ENCODE data around the gene PHKG2.

The PHKG2 gene

DNA sequence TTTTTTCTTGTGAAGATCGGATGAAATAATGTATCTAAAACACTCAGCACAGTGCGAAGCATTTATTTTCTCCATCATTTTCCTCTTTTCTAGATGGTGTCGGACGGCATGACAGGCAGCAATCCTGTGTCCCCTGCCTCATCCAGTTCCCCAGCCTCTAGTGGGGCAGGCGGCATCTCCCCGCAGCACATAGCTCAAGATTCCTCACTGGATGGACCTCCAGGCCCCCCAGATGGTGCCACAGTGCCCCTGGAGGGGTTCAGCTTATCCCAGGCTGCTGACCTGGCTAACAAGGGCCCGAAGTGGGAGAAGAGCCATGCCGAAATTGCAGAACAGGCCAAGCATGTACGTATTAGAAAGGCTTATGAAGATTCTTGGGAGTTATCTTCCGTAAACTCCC lies 44.3 kb upstream of the PHKG2 start:
- Mint-ChIP-seq H3K4me3 (no peak overlapping the region), H3K27ac (no peak overlapping the region), H3K9me3 (no peaks in the 10 kb centered on the region), H3K27me3 (ENCODE audit: low read depth) (no peaks in the 10 kb centered on the region), H3K4me1 (peaks cover 9% of the 10 kb centered on the region), H3K36me3 (ENCODE audit: low read depth) (peaks cover 63% of the 10 kb centered on the region)
- TF ChIP-seq, protein P1, sequence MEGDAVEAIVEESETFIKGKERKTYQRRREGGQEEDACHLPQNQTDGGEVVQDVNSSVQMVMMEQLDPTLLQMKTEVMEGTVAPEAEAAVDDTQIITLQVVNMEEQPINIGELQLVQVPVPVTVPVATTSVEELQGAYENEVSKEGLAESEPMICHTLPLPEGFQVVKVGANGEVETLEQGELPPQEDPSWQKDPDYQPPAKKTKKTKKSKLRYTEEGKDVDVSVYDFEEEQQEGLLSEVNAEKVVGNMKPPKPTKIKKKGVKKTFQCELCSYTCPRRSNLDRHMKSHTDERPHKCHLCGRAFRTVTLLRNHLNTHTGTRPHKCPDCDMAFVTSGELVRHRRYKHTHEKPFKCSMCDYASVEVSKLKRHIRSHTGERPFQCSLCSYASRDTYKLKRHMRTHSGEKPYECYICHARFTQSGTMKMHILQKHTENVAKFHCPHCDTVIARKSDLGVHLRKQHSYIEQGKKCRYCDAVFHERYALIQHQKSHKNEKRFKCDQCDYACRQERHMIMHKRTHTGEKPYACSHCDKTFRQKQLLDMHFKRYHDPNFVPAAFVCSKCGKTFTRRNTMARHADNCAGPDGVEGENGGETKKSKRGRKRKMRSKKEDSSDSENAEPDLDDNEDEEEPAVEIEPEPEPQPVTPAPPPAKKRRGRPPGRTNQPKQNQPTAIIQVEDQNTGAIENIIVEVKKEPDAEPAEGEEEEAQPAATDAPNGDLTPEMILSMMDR (IDR thresholded peaks at IDR 0.05; ENCODE audit: unreplicated experiment in 3 of 3) = no peak

DNA sequence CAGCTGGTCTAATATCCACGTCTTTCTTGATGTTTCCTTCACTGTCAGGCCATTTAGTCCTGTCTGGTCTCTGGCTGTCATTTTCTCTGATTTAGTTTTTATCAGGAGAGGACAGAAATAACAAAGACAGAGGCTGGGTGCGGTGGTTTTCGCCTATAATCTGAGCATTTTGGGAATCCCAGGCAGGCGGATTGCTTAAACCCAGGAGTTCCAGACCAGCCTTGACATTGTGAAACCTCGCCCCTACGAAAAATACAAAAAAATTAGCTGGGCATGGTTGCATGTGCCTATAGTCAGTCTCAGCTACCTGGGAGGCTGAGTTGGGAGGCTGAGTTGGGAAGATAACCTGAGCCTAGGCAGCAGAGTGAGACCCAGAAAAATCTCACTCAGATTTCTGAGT lies 42.2 kb upstream of the PHKG2 start:
- no peaks in the 10 kb centered on the region for H3K27me3 Mint-ChIP-seq (ENCODE audit: low read depth)
- no peak overlapping the region for H3K4me3 Mint-ChIP-seq
- H3K36me3 Mint-ChIP-seq (ENCODE audit: low read depth) = peaks cover 72% of the 10 kb centered on the region
- no peaks in the 10 kb centered on the region for H3K4me1 Mint-ChIP-seq
- TF ChIP-seq, protein P1 (IDR thresholded peaks at IDR 0.05; ENCODE audit: unreplicated experiment in 3 of 3) = no peak
- no peak overlapping the region for H3K27ac Mint-ChIP-seq
- no peaks in the 10 kb centered on the region for H3K9me3 Mint-ChIP-seq

DNA sequence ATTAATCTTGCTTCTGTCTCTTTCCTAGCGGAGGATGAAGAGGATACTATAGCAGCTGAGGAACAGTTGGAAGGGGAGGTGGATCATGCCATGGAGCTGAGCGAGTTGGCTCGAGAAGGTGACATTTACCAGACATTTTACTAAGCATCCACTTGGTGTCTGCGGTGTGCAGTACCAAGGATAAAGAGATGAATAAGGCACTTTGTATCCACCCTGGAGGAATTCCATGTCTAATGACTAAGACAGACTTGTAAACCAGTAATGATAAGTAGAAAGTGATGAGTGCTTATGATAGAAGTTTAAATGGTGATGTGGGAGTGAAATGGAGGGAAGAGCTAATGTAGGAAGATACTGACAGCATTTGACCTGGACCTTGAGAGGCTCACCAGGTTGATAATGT lies 37.3 kb upstream of the PHKG2 start:
- Mint-ChIP-seq H3K27ac (no peak overlapping the region), H3K27me3 (ENCODE audit: low read depth) (no peaks in the 10 kb centered on the region)

DNA sequence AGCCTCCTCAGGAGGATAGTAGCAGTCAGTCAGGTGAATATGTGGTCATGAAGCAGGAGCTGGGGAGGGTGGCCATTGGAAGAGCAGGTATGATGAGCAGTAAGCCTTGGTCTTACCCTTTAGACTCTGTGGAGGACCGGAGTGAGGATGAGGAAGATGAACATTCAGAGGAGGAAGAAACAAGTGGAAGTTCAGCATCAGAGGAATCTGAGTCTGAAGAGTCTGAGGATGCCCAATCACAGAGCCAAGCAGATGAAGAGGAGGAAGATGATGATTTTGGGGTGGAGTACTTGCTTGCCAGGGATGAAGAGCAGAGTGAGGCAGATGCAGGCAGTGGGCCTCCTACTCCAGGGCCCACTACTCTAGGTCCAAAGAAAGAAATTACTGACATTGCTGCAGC lies 36.5 kb upstream of the PHKG2 start:
- Mint-ChIP-seq H3K4me3 (no peak overlapping the region), H3K36me3 (ENCODE audit: low read depth) (peaks cover 87% of the 10 kb centered on the region), H3K4me1 (no peaks in the 10 kb centered on the region), H3K27me3 (ENCODE audit: low read depth) (no peaks in the 10 kb centered on the region), H3K27ac (no peak overlapping the region), H3K9me3 (no peaks in the 10 kb centered on the region)
- TF ChIP-seq, protein P1 (IDR thresholded peaks at IDR 0.05; ENCODE audit: unreplicated experiment in 3 of 3) = no peak

More for the DNA sequence above, 37.3 kb upstream of the PHKG2 start:
- no peaks in the 10 kb centered on the region for H3K9me3 Mint-ChIP-seq
- no peak overlapping the region for H3K4me3 Mint-ChIP-seq
- peaks cover 85% of the 10 kb centered on the region for H3K36me3 Mint-ChIP-seq (ENCODE audit: low read depth)
- no peaks in the 10 kb centered on the region for H3K4me1 Mint-ChIP-seq
- TF ChIP-seq, protein P1 (IDR thresholded peaks at IDR 0.05; ENCODE audit: unreplicated experiment in 3 of 3) = no peak

DNA sequence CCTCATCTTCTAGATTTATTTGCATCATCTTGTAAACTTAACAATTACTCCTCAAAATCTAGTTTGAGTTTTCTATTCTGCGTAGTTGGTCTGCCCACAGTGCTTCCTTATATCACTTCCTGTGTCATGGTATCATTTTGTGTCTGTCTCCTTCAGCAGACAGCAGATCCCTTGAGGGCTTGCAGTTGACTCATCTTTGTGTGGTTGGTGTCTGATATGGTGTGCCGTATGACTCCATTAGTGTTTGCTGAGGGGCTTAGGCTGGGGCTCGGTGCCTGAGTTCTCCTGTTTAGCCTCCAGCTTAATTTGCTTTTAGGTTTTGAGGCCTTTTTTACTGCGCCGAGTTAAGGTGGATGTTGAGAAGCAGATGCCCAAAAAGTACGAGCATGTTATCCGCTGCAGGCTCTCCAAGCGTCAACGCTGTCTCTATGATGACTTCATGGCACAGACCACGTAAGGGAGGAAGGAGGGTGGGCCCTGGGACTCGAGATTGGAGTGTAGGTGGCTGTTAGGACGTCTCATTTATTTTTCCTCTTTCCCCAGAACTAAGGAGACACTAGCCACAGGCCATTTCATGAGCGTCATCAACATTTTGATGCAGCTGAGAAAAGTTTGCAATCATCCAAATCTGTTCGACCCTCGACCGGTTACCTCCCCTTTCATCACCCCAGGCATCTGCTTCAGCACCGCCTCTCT lies 32.3 kb upstream of the PHKG2 start:
- Mint-ChIP-seq H3K27me3 (ENCODE audit: low read depth) (no peaks in the 10 kb centered on the region), H3K4me1 (no peaks in the 10 kb centered on the region), H3K4me3 (no peak overlapping the region), H3K9me3 (no peaks in the 10 kb centered on the region), H3K27ac (no peak overlapping the region), H3K36me3 (ENCODE audit: low read depth) (peaks cover 75% of the 10 kb centered on the region)
- TF ChIP-seq, protein P1 (IDR thresholded peaks at IDR 0.05; ENCODE audit: unreplicated experiment in 3 of 3) = no peak

DNA sequence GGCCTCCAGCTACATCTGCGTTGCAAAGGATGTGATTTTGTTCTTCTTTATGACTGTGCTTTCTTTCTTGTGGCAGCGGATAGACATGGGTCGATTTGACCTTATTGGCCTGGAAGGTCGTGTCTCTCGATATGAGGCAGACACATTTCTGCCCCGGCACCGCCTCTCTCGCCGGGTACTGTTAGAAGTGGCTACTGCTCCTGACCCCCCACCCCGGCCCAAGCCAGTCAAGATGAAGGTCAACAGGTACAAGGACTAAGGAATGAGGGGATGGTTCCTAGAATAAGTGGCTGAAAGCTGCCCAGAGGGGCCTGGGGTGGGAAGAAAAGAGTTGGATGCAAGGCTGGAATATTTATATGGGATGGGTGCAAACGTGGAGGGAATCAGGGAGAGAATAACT lies 28.1 kb upstream of the PHKG2 start:
- TF ChIP-seq, protein P1 (IDR thresholded peaks at IDR 0.05; ENCODE audit: unreplicated experiment in 3 of 3) = no peak
- Mint-ChIP-seq H3K9me3 (no peaks in the 10 kb centered on the region), H3K4me3 (no peak overlapping the region), H3K27me3 (ENCODE audit: low read depth) (no peaks in the 10 kb centered on the region), H3K27ac (no peak overlapping the region), H3K4me1 (no peaks in the 10 kb centered on the region), H3K36me3 (ENCODE audit: low read depth) (peaks cover 83% of the 10 kb centered on the region)

Data from nephron (organoid).